GM19397 (cell line): Measurements from ENCODE around the gene TAOK1.

Source experiments
- ATAC-seq: cut with Tn5 transposase; IDR thresholded peaks from one replicate; pipeline ENCODE4 v1.9.1; 2021; ENCODE audit warnings: mild to moderate bottlenecking, moderate library complexity; ENCODE audit not compliant: unreplicated experiment

Gene TAOK1

GRCh38 chr17:29592850-29593551, 202.8 kb downstream of the TAOK1 start, which contains the start of gene ANKRD13B:
Gene ANKRD13B (plus strand): TSS chr17:29593132. CDS start chr17:29593622, 490 bp downstream.
- no peak for ATAC-seq

- ATAC-seq: no peak
Measured at GRCh38 chr17:29593591-29594518, 203.7 kb downstream of the TAOK1 start.

GRCh38 chr17:29594519-29595090, 204.4 kb downstream of the TAOK1 start:
- no peak for ATAC-seq

- no peak for ATAC-seq
Measured at GRCh38 chr17:29595107-29595942, 205.2 kb downstream of the TAOK1 start.

GRCh38 chr17:29595943-29596774, 206.0 kb downstream of the TAOK1 start:
- no peak for ATAC-seq

GRCh38 chr17:29596811-29597210, 206.6 kb downstream of the TAOK1 start:
- ATAC-seq: no peak

- no peak for ATAC-seq
Measured at GRCh38 chr17:29597361-29598172, 207.4 kb downstream of the TAOK1 start.
